ENCODE data around the gene S100Z. TPM values are rescaled to one million over a fixed set of nuclear protein-coding genes. Genes with fewer than 3 reads are reported as not detected.
A peak's percentile ranks its signal among the peaks of the same experiment; 100 is the strongest.

S100Z gene
- total and polyA plus RNA-seq, 9 of the 15 experiments (the other 6 are each of a cell fraction or from before 2014, with no cell fraction given), result 0.15 to 0.42 (median 0.20) TPM; not detected in 6

DNA sequence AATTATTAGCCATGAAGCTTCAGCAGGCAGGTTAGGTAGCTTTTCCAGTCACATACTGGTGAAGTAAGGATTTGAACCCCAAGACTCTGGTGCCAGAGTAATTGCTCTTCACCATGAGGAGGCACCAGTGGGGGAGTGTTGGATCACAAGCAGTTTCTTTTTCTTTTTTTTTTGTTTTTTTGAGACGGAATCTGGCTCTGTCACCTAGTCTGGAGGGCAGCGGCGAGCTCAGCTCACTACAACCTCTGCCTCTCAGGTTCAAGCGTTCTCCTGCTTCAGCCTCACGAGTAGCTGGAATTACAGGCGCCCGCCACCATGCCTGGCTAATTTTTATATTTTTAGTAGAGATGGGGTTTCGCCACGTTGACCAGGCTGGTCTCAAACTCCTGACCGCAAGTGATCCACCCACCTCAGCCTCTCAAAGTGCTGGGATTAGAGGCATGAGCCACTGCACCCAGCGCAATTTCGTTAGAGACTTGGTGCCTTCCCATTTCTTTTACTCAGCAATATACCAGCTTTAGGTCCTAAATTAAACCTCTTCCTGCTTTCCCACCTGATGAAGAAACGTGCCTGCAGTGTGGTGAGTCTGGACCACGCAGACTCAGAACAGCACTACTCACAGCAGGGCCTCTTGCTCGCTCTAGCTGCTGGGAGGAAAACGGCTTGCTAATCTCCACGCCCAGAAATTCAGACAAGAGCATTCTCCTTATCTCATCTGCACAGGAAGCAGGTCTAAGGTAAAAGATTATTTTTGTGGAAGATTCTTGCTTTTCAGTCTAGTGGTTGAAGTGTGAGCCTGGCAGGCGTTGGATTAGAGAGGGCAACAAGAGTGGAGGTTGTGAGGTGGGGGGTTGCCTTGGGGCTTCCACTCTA, at the start of gene S100Z (continued):
- TF ChIP-seq, protein P1, sequence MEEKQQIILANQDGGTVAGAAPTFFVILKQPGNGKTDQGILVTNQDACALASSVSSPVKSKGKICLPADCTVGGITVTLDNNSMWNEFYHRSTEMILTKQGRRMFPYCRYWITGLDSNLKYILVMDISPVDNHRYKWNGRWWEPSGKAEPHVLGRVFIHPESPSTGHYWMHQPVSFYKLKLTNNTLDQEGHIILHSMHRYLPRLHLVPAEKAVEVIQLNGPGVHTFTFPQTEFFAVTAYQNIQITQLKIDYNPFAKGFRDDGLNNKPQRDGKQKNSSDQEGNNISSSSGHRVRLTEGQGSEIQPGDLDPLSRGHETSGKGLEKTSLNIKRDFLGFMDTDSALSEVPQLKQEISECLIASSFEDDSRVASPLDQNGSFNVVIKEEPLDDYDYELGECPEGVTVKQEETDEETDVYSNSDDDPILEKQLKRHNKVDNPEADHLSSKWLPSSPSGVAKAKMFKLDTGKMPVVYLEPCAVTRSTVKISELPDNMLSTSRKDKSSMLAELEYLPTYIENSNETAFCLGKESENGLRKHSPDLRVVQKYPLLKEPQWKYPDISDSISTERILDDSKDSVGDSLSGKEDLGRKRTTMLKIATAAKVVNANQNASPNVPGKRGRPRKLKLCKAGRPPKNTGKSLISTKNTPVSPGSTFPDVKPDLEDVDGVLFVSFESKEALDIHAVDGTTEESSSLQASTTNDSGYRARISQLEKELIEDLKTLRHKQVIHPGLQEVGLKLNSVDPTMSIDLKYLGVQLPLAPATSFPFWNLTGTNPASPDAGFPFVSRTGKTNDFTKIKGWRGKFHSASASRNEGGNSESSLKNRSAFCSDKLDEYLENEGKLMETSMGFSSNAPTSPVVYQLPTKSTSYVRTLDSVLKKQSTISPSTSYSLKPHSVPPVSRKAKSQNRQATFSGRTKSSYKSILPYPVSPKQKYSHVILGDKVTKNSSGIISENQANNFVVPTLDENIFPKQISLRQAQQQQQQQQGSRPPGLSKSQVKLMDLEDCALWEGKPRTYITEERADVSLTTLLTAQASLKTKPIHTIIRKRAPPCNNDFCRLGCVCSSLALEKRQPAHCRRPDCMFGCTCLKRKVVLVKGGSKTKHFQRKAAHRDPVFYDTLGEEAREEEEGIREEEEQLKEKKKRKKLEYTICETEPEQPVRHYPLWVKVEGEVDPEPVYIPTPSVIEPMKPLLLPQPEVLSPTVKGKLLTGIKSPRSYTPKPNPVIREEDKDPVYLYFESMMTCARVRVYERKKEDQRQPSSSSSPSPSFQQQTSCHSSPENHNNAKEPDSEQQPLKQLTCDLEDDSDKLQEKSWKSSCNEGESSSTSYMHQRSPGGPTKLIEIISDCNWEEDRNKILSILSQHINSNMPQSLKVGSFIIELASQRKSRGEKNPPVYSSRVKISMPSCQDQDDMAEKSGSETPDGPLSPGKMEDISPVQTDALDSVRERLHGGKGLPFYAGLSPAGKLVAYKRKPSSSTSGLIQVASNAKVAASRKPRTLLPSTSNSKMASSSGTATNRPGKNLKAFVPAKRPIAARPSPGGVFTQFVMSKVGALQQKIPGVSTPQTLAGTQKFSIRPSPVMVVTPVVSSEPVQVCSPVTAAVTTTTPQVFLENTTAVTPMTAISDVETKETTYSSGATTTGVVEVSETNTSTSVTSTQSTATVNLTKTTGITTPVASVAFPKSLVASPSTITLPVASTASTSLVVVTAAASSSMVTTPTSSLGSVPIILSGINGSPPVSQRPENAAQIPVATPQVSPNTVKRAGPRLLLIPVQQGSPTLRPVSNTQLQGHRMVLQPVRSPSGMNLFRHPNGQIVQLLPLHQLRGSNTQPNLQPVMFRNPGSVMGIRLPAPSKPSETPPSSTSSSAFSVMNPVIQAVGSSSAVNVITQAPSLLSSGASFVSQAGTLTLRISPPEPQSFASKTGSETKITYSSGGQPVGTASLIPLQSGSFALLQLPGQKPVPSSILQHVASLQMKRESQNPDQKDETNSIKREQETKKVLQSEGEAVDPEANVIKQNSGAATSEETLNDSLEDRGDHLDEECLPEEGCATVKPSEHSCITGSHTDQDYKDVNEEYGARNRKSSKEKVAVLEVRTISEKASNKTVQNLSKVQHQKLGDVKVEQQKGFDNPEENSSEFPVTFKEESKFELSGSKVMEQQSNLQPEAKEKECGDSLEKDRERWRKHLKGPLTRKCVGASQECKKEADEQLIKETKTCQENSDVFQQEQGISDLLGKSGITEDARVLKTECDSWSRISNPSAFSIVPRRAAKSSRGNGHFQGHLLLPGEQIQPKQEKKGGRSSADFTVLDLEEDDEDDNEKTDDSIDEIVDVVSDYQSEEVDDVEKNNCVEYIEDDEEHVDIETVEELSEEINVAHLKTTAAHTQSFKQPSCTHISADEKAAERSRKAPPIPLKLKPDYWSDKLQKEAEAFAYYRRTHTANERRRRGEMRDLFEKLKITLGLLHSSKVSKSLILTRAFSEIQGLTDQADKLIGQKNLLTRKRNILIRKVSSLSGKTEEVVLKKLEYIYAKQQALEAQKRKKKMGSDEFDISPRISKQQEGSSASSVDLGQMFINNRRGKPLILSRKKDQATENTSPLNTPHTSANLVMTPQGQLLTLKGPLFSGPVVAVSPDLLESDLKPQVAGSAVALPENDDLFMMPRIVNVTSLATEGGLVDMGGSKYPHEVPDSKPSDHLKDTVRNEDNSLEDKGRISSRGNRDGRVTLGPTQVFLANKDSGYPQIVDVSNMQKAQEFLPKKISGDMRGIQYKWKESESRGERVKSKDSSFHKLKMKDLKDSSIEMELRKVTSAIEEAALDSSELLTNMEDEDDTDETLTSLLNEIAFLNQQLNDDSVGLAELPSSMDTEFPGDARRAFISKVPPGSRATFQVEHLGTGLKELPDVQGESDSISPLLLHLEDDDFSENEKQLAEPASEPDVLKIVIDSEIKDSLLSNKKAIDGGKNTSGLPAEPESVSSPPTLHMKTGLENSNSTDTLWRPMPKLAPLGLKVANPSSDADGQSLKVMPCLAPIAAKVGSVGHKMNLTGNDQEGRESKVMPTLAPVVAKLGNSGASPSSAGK (IDR thresholded peaks at IDR 0.05), result peak; percentile 97
- TF ChIP-seq, protein P2, sequence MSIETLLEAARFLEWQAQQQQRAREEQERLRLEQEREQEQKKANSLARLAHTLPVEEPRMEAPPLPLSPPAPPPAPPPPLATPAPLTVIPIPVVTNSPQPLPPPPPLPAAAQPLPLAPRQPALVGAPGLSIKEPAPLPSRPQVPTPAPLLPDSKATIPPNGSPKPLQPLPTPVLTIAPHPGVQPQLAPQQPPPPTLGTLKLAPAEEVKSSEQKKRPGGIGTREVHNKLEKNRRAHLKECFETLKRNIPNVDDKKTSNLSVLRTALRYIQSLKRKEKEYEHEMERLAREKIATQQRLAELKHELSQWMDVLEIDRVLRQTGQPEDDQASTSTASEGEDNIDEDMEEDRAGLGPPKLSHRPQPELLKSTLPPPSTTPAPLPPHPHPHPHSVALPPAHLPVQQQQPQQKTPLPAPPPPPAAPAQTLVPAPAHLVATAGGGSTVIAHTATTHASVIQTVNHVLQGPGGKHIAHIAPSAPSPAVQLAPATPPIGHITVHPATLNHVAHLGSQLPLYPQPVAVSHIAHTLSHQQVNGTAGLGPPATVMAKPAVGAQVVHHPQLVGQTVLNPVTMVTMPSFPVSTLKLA (conservative IDR thresholded peaks at IDR 0.05), result peak in 1 of 2 experiments; percentile 62; a peak in 3 of 4 replicates
- TF ChIP-seq KLF6 (CRISPR knock-in tag; IDR thresholded peaks at IDR 0.05; ENCODE audit: borderline replicate concordance), result no peak; the same call in 1 of the 2 replicates
- no peak for TF ChIP-seq ZNF707 (CRISPR knock-in tag; conservative IDR thresholded peaks at IDR 0.05)
- TF ChIP-seq, protein P3, sequence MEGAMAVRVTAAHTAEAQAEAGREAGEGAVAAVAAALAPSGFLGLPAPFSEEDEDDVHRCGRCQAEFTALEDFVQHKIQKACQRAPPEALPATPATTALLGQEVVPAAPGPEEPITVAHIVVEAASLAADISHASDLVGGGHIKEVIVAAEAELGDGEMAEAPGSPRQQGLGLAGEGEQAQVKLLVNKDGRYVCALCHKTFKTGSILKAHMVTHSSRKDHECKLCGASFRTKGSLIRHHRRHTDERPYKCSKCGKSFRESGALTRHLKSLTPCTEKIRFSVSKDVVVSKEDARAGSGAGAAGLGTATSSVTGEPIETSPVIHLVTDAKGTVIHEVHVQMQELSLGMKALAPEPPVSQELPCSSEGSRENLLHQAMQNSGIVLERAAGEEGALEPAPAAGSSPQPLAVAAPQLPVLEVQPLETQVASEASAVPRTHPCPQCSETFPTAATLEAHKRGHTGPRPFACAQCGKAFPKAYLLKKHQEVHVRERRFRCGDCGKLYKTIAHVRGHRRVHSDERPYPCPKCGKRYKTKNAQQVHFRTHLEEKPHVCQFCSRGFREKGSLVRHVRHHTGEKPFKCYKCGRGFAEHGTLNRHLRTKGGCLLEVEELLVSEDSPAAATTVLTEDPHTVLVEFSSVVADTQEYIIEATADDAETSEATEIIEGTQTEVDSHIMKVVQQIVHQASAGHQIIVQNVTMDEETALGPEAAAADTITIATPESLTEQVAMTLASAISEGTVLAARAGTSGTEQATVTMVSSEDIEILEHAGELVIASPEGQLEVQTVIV (CRISPR knock-in tag; IDR thresholded peaks at IDR 0.05; ENCODE audit: borderline replicate concordance), result no peak
- no peak for TF ChIP-seq FOXK2 (conservative IDR thresholded peaks at IDR 0.05 in 1 of 2, IDR thresholded peaks at IDR 0.05 in 1 of 2; ENCODE audit: low read depth in 2 of 2)
- no peak for TF ChIP-seq ZNF695 (CRISPR knock-in tag; IDR thresholded peaks at IDR 0.05)
